ENCODE results near the gene MAPK10. TPM values are rescaled to one million over a fixed set of nuclear protein-coding genes. Genes with fewer than 3 reads are reported as not detected.
"Not testable (repeated sequence)": the region's sequence is repeated elsewhere in the genome, so short reads cannot be mapped to it uniquely, and the experiment has no call there.

Gene MAPK10
- total RNA-seq, 1 donor from 2014 or later, result 2.0 TPM

DNA sequence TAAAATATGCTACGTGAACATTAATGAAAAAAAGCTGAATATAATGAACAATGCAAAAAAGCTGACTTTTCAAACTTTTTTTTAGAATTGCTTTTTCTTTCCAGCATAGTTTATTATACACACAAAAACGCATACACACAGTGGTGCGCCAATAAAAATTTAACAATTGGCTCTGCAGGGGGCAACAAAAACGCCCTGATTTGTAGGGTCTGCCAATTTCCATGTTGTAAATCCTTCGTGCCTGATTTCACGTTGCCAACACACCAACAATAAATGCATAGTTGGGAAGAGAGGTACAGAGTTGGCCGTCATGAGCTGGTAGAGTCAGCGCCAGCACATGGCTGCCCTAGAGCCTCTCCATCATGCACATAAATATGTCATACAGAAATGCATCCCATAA is 333.1 kb downstream of the MAPK10 start:
- peaks cover 11% of the 10 kb centered on the region for H3K4me1 Mint-ChIP-seq (ENCODE audit: unreplicated experiment)
- H3K36me3 Mint-ChIP-seq (ENCODE audit: low read depth, unreplicated experiment), result no peaks in the 10 kb centered on the region
- no peak overlapping the region for H3K4me3 Mint-ChIP-seq (ENCODE audit: unreplicated experiment)
- TF ChIP-seq, protein P1, sequence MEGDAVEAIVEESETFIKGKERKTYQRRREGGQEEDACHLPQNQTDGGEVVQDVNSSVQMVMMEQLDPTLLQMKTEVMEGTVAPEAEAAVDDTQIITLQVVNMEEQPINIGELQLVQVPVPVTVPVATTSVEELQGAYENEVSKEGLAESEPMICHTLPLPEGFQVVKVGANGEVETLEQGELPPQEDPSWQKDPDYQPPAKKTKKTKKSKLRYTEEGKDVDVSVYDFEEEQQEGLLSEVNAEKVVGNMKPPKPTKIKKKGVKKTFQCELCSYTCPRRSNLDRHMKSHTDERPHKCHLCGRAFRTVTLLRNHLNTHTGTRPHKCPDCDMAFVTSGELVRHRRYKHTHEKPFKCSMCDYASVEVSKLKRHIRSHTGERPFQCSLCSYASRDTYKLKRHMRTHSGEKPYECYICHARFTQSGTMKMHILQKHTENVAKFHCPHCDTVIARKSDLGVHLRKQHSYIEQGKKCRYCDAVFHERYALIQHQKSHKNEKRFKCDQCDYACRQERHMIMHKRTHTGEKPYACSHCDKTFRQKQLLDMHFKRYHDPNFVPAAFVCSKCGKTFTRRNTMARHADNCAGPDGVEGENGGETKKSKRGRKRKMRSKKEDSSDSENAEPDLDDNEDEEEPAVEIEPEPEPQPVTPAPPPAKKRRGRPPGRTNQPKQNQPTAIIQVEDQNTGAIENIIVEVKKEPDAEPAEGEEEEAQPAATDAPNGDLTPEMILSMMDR (IDR thresholded peaks at IDR 0.05; ENCODE audit: unreplicated experiment), result no peak
- no peaks in the 10 kb centered on the region for H3K27me3 Mint-ChIP-seq (ENCODE audit: unreplicated experiment)
- no peak for DNase-seq (ENCODE audit: low spot score)
- no peak overlapping the region for H3K27ac Mint-ChIP-seq (ENCODE audit: unreplicated experiment)
- H3K9me3 Mint-ChIP-seq (ENCODE audit: unreplicated experiment), result no peaks in the 10 kb centered on the region

DNA sequence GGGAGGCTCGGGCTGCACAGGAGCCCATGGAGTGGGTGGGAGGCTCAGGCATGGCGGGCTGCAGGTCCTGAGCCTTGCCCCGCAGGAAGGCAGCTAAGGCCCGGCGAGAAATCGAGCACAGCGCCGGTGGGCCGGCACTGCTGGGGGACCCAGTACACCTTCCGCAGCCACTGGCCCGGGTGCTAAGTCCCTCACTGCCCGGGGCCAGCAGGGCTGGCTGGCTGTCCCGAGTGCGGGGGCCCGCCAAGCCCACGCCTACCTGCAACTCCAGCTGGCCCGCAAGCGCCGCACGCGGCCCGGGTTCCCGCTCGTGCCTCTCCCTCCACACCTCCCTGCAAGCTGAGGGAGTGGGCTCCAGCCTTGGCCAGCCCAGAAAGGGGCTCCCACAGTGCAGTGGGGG is 338.2 kb downstream of the MAPK10 start:
- not testable (repeated sequence) for H3K27me3 Mint-ChIP-seq (ENCODE audit: unreplicated experiment); H3K36me3 Mint-ChIP-seq (ENCODE audit: low read depth, unreplicated experiment); H3K9me3 Mint-ChIP-seq (ENCODE audit: unreplicated experiment); H3K27ac Mint-ChIP-seq (ENCODE audit: unreplicated experiment); DNase-seq (ENCODE audit: low spot score); H3K4me3 Mint-ChIP-seq (ENCODE audit: unreplicated experiment)
- H3K4me1 Mint-ChIP-seq (ENCODE audit: unreplicated experiment), result peaks cover 11% of the 10 kb centered on the region

DNA sequence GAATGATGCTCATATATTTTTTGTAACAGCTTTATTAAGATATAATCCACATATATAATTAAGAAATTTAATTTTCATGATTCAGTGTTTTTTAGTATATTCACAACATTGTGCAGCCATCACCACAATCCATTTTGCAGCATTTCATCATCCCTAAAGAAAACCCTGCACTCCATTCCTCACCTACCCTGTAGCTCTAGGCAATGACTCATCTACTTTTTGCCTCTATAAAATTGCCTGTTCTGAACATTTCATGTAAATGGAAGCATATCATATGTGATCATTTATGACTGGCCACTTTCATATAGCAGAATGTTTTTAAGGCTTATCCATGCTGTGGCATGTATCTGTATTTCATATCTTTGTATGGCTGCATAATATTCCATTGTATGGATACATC is 339.9 kb downstream of the MAPK10 start:
- Mint-ChIP-seq H3K4me3 (ENCODE audit: unreplicated experiment) (no peak overlapping the region), H3K4me1 (ENCODE audit: unreplicated experiment) (peaks cover 11% of the 10 kb centered on the region), H3K27ac (ENCODE audit: unreplicated experiment) (no peak overlapping the region), H3K27me3 (ENCODE audit: unreplicated experiment) (peaks cover 2% of the 10 kb centered on the region), H3K9me3 (ENCODE audit: unreplicated experiment) (no peaks in the 10 kb centered on the region), H3K36me3 (ENCODE audit: low read depth, unreplicated experiment) (no peaks in the 10 kb centered on the region)
- TF ChIP-seq, protein P1 (IDR thresholded peaks at IDR 0.05; ENCODE audit: unreplicated experiment), result no peak
- no peak for DNase-seq (ENCODE audit: low spot score)

DNA sequence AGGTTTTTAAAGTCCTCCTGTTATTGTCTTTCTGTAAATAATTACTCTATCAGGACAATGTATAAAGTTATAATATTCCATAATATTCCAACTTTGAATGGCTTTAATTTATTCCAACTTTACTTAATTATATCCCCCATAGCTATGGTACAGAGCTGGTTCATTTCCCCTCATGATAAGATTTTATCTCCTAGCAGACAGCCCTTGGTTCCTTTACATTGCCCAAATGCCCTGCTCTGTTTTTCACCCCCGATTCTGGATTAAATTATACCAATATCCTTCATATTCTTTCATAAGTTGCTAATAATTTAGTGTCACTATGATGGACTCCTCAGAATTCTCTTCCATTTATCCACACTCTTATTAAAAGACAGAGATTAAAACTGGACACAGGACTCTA is 340.5 kb downstream of the MAPK10 start:
- TF ChIP-seq, protein P1 (IDR thresholded peaks at IDR 0.05; ENCODE audit: unreplicated experiment), result no peak
- H3K27ac Mint-ChIP-seq (ENCODE audit: unreplicated experiment), result no peak overlapping the region
- peaks cover 2% of the 10 kb centered on the region for H3K27me3 Mint-ChIP-seq (ENCODE audit: unreplicated experiment)
- no peak for DNase-seq (ENCODE audit: low spot score)
- no peaks in the 10 kb centered on the region for H3K9me3 Mint-ChIP-seq (ENCODE audit: unreplicated experiment)
- H3K36me3 Mint-ChIP-seq (ENCODE audit: low read depth, unreplicated experiment), result no peaks in the 10 kb centered on the region
- H3K4me3 Mint-ChIP-seq (ENCODE audit: unreplicated experiment), result no peak overlapping the region
- H3K4me1 Mint-ChIP-seq (ENCODE audit: unreplicated experiment), result peaks cover 5% of the 10 kb centered on the region

DNA sequence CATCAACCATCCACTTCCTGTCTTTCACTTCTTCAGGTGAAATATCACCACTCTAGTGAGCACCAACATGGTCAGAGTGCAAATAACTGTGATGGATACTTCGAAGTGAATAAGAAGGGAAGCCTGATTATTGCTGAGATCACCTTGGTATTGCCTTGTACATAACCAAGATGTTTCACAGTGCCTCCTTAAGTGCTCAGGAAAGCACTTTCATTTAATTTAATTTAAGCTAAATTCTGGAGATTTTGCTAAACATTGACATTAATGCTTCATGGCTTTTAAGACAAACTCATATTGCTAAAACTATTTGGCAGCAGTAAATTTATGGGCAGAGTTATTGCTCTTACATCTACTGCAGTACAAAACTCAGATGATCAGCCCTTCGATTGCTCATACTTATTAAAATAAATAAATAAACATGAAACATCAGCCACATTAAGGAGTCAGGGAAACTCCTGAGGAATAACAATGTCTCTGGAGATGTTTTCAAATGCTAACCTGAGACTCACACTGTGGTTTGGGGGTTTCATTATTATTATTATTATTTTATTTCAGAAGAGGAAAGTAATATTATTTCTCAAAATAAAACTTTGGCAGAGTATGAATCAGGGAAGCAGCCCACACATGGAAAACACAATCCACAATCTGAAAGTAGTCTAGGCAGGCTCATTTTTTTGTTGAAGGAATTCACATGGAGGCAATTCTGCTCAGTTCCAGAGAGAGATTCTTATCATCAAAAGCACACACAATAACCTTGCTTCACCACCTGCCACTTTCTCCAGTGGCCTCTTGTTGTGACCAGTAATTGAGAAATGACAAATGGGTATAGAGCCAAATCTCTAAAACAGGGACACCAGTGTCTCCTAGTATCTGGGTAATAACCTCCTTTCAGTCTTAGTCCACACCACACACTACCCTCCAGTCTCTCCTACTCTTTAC is 344.2 kb downstream of the MAPK10 start:
- H3K4me1 Mint-ChIP-seq (ENCODE audit: unreplicated experiment), result no peaks in the 10 kb centered on the region
- H3K9me3 Mint-ChIP-seq (ENCODE audit: unreplicated experiment), result no peaks in the 10 kb centered on the region
- no peaks in the 10 kb centered on the region for H3K36me3 Mint-ChIP-seq (ENCODE audit: low read depth, unreplicated experiment)
- H3K27me3 Mint-ChIP-seq (ENCODE audit: unreplicated experiment), result peaks cover 2% of the 10 kb centered on the region
- no peak overlapping the region for H3K4me3 Mint-ChIP-seq (ENCODE audit: unreplicated experiment)
- TF ChIP-seq, protein P1 (IDR thresholded peaks at IDR 0.05; ENCODE audit: unreplicated experiment), result no peak
- H3K27ac Mint-ChIP-seq (ENCODE audit: unreplicated experiment), result no peak overlapping the region
- DNase-seq (ENCODE audit: low spot score), result no peak
